NAMALWA (cell line): ENCODE data around the gene GREB1.
A peak's percentile ranks its signal among the peaks of the same experiment; 100 is the strongest.

Experiments
- DNase-seq: peaks from one replicate; pipeline ENCODE4 v3.0.0-alpha.2; 2015; ENCODE audit warnings: low spot score

GREB1 gene

GRCh38 chr2:11681722-11682589 is 148.1 kb downstream of the GREB1 start:
- DNase-seq = peak; percentile 71

GRCh38 chr2:11682590-11682915 is 148.7 kb downstream of the GREB1 start:
- DNase-seq = no peak

GRCh38 chr2:11683476-11683875 is 149.6 kb downstream of the GREB1 start:
- DNase-seq = no peak

- DNase-seq = no peak
These were observed 150.1 kb downstream of the GREB1 start for GRCh38 chr2:11683966-11684365.

- DNase-seq = no peak
These were observed 151.1 kb downstream of the GREB1 start for GRCh38 chr2:11684894-11685460.

GRCh38 chr2:11685906-11686470 is 152.1 kb downstream of the GREB1 start:
- DNase-seq = no peak

GRCh38 chr2:11687736-11688135 is 153.9 kb downstream of the GREB1 start:
- no peak for DNase-seq

- DNase-seq = peak; percentile 94
These were observed 154.6 kb downstream of the GREB1 start for GRCh38 chr2:11688222-11689069.

GRCh38 chr2:11691076-11691660 is 157.3 kb downstream of the GREB1 start:
- DNase-seq = no peak
